Measurements from ENCODE around the gene RNF121.

Gene RNF121

GRCh38 chr11:72040491-72041363, 111.9 kb downstream of the RNF121 start:
- peak; percentile 54 for DNase-seq (ENCODE audit: low spot score)
- in situ Hi-C loops (cut with MboI; ENCODE audit: low pct_unique_long_range_greater_than_20kb, low sequenced_read_pairs, unreplicated experiment): no loop called here

GRCh38 chr11:72041364-72042063, 112.7 kb downstream of the RNF121 start:
- no peak for TF ChIP-seq CTCF (IDR thresholded peaks at IDR 0.05; ENCODE audit: extremely low read depth, insufficient read depth, missing control alignments)
- in situ Hi-C loops (cut with MboI; ENCODE audit: low pct_unique_long_range_greater_than_20kb, low sequenced_read_pairs, unreplicated experiment): no loop called here
- DNase-seq (ENCODE audit: low spot score): no peak

More at GRCh38 chr11:72040491-72041363, 111.9 kb downstream of the RNF121 start:
- no peak for TF ChIP-seq CTCF (IDR thresholded peaks at IDR 0.05; ENCODE audit: extremely low read depth, insufficient read depth, missing control alignments)

GRCh38 chr11:72042064-72042745, 113.4 kb downstream of the RNF121 start:
- in situ Hi-C loops (cut with MboI; ENCODE audit: low pct_unique_long_range_greater_than_20kb, low sequenced_read_pairs, unreplicated experiment): no loop called here
- no peak for DNase-seq (ENCODE audit: low spot score)
- no peak for TF ChIP-seq CTCF (IDR thresholded peaks at IDR 0.05; ENCODE audit: extremely low read depth, insufficient read depth, missing control alignments)

- in situ Hi-C loops (cut with MboI; ENCODE audit: low pct_unique_long_range_greater_than_20kb, low sequenced_read_pairs, unreplicated experiment): no loop called here
- DNase-seq (ENCODE audit: low spot score): no peak
- no peak for TF ChIP-seq CTCF (IDR thresholded peaks at IDR 0.05; ENCODE audit: extremely low read depth, insufficient read depth, missing control alignments)
These were observed 117.0 kb downstream of the RNF121 start for GRCh38 chr11:72045849-72046248.

Measured in GM13977 (cell line).